A549 (cell line): Measurements from ENCODE around the gene PAPPA2. TPM values are rescaled to one million over a fixed set of nuclear protein-coding genes. Genes with fewer than 3 reads are reported as not detected.

Experiments used
- ATAC-seq, 2 experiments: fragments of 200-7000 bp in 1 of 2; fragments of >200 bp in 1 of 2; cut with Nextera tagmentation in 1 of 2; cut with Tn5 transposase in 1 of 2; 3 replicates each; pipeline versions ENCODE4 v1.8.0 to v1.9.1; 2018 to 2020; ENCODE audit warnings: mild to moderate bottlenecking in 1 of 2, moderate library complexity in 1 of 2
- CTCF ChIA-PET: fragments of 300-600 bp; sonication (Branson Sonifier 250); formaldehyde crosslinking; extraction: SDS; loops from one replicate; lab custom pipeline; 2021; ENCODE audit warnings: antibody characterized with exemption, inconsistent platforms; lab: Yijun Ruan, JAX
- POLR2A ChIA-PET: fragments of 350-600 bp; formaldehyde crosslinking; extraction: SDS; loops from one replicate; lab custom pipeline; 2021; ENCODE audit warnings: antibody characterized with exemption, inconsistent platforms; lab: Yijun Ruan, JAX
- DNase-seq, 2 experiments: peaks; one replicate each; pipeline versions ENCODE4 v3.0.0 to v3.0.0-alpha.2; 2011 to 2016; ENCODE audit warnings: low read depth in 1 of 2, low spot score in 1 of 2
- FAIRE-seq: peaks from 2 replicates; lab custom pipeline; 2011; peaks lifted over from hg19 to GRCh38; lab: Jason Lieb, UNC
- H3K27ac ChIP-seq, 2 experiments: fragments of >200 bp; sonication (Bioruptor Twin); formaldehyde crosslinking; 3 replicates each; pipeline ENCODE4 v1.5.1; 2016 to 2017
- H3K4me1 ChIP-seq: fragments of >200 bp; sonication (Bioruptor Twin); formaldehyde crosslinking; 3 replicates; pipeline ENCODE4 v1.6.1; 2016
- H3K4me2 ChIP-seq: fragments of >200 bp; sonication (Bioruptor Twin); formaldehyde crosslinking; 3 replicates; pipeline ENCODE4 v1.6.1; 2016
- H3K4me3 ChIP-seq: fragments of >200 bp; sonication (Bioruptor Twin); formaldehyde crosslinking; 3 replicates; pipeline ENCODE4 v1.5.1; 2016
- H3K9me3 ChIP-seq: fragments of >200 bp; sonication (Bioruptor Twin); formaldehyde crosslinking; 3 replicates; pipeline ENCODE4 v1.6.1; 2016
- BHLHE40 ChIP-seq: IDR thresholded peaks from 2 replicates; pipeline ENCODE4 v1.6.1; 2012; ENCODE audit warnings: low read depth, low read length, inconsistent platforms
- CBX2 ChIP-seq: fragments of 200-600 bp; sonication (generic); IDR thresholded peaks from 2 replicates; pipeline ENCODE4 v1.6.1; 2016; ENCODE audit warnings: low read depth, mild to moderate bottlenecking, borderline replicate concordance
- CHD4 ChIP-seq: fragments of 200-600 bp; sonication (generic); IDR thresholded peaks from 2 replicates; pipeline ENCODE4 v1.6.1; 2016; ENCODE audit warnings: antibody characterized with exemption, mild to moderate bottlenecking, borderline replicate concordance
- EHMT2 ChIP-seq: fragments of 200-600 bp; sonication (generic); IDR thresholded peaks from 2 replicates; pipeline ENCODE4 v1.6.1; 2016; ENCODE audit warnings: antibody characterized with exemption, low read depth, mild to moderate bottlenecking, moderate library complexity
- FOSB ChIP-seq: fragments of 250-450 bp; sonication (Bioruptor Pico); IDR thresholded peaks from 2 replicates; pipeline ENCODE4 v1.5.0; 2020; ENCODE audit warnings: mild to moderate bottlenecking, moderate library complexity
- FOSL2 ChIP-seq, 2 experiments: fragments of 450-650 bp in 1 of 2; fragments of >200 bp in 1 of 2; sonication (Bioruptor Twin) in 1 of 2; formaldehyde crosslinking; IDR thresholded peaks; 2 replicates each; pipeline versions ENCODE4 v1.5.0 to v1.6.1; 2016 to 2020; ENCODE audit warnings: mild to moderate bottlenecking in 1 of 2, moderate library complexity in 1 of 2
- GATA3 ChIP-seq: IDR thresholded peaks from 2 replicates; pipeline ENCODE4 v1.6.1; 2012; ENCODE audit warnings: borderline replicate concordance
- KDM5A ChIP-seq: fragments of 200-600 bp; sonication (generic); IDR thresholded peaks from 2 replicates; pipeline ENCODE4 v1.6.1; 2016; ENCODE audit warnings: antibody characterized with exemption, mild to moderate bottlenecking
- MAFK ChIP-seq: fragments of 450-650 bp; IDR thresholded peaks from 2 replicates; pipeline ENCODE4 v1.6.1; 2014; ENCODE audit not compliant: partially characterized antibody
- MAZ ChIP-seq: fragments of 150-350 bp; IDR thresholded peaks from 2 replicates; pipeline ENCODE4 v1.6.1; 2014; ENCODE audit warnings: antibody characterized with exemption, low read depth, low read length, borderline replicate concordance
- NFE2L2 ChIP-seq: fragments of 150-350 bp; conservative IDR thresholded peaks from 2 replicates; pipeline ENCODE4 v1.6.1; 2014; ENCODE audit warnings: low read length
- NPAS2 ChIP-seq: fragments of 250-450 bp; sonication (Bioruptor Pico); IDR thresholded peaks from 2 replicates; pipeline ENCODE4 v1.8.0; 2022; ENCODE audit warnings: mild to moderate bottlenecking, moderate library complexity, borderline replicate concordance
- NR3C1 ChIP-seq: fragments of >200 bp; sonication (Bioruptor Twin); formaldehyde crosslinking; IDR thresholded peaks from 3 replicates; pipeline ENCODE4 v1.6.1; 2017
- POLR2AphosphoS2 ChIP-seq: conservative IDR thresholded peaks from 2 replicates; pipeline ENCODE4 v1.6.1; 2012; ENCODE audit warnings: low read length, improper control_type of control experiment, inconsistent platforms
- RAD21 ChIP-seq, 2 experiments: fragments of >200 bp in 1 of 2; sonication (Bioruptor Twin) in 1 of 2; formaldehyde crosslinking in 1 of 2; IDR thresholded peaks in 1 of 2; conservative IDR thresholded peaks in 1 of 2; 2 replicates in 1 of 2; 3 replicates in 1 of 2; pipeline ENCODE4 v1.6.1; 2012 to 2018; ENCODE audit warnings: inconsistent platforms in 1 of 2
- RARB ChIP-seq: fragments of 250-450 bp; sonication (Bioruptor Pico); IDR thresholded peaks from 2 replicates; pipeline ENCODE4 v1.8.0; 2021; ENCODE audit warnings: mild to moderate bottlenecking, moderate library complexity
- RNF2 ChIP-seq: fragments of 200-600 bp; sonication (generic); IDR thresholded peaks from 2 replicates; pipeline ENCODE4 v1.6.1; 2016; ENCODE audit warnings: low read depth, mild to moderate bottlenecking, antibody characterized with exemption, moderate library complexity, borderline replicate concordance
- SMC3 ChIP-seq: fragments of >200 bp; sonication (Bioruptor Twin); formaldehyde crosslinking; IDR thresholded peaks from 3 replicates; pipeline ENCODE4 v1.6.1; 2018; ENCODE audit warnings: inconsistent platforms
- SREBF2 ChIP-seq: fragments of 450-650 bp; IDR thresholded peaks from 2 replicates; pipeline ENCODE4 v1.6.1; 2014; ENCODE audit warnings: mild to moderate bottlenecking, moderate library complexity
- TFCP2L1 ChIP-seq: fragments of 250-450 bp; sonication (Bioruptor Pico); IDR thresholded peaks from 2 replicates; pipeline ENCODE4 v1.5.0; 2021; ENCODE audit warnings: mild to moderate bottlenecking
- TP53 ChIP-seq: fragments of 250-450 bp; sonication (Bioruptor Pico); IDR thresholded peaks from 2 replicates; pipeline ENCODE4 v1.5.0; 2021; ENCODE audit warnings: mild to moderate bottlenecking, moderate library complexity
- ZFP36 ChIP-seq: fragments of 450-650 bp; IDR thresholded peaks from 2 replicates; pipeline ENCODE4 v1.6.1; 2014; ENCODE audit warnings: borderline replicate concordance; ENCODE audit not compliant: partially characterized antibody
- WGBS: methylation state at CpG from one replicate; pipeline ENCODE4 v1.1.6; 2017; ENCODE audit errors: missing lambda C conversion rate; 5-methylcytosine and 5-hydroxymethylcytosine counted together
- polyA plus RNA-seq, 4 experiments: library from polyadenylated mRNA; depleted of rRNA in 3 of 4; stranded (reverse); fragments of >200 nt; fragmentation: RNase III in 1 of 4; extraction: RNeasy Plus Mini Kit Qiagen cat#74134 plus additional on column Dnase treatment in 1 of 4; gene quantifications; 2 replicates in 3 of 4; 3 replicates in 1 of 4; pipeline ENCODE4 v1.2.3, GENCODE V29; 2011 to 2017
- TF ChIP-seq, protein P1 (sequence below): fragments of 250-450 bp; sonication (Bioruptor Pico); IDR thresholded peaks from 2 replicates; pipeline ENCODE4 v1.5.0; 2021; ENCODE audit warnings: mild to moderate bottlenecking, moderate library complexity, borderline replicate concordance
- TF ChIP-seq, protein P2 (sequence below): fragments of 250-450 bp; sonication (Bioruptor Pico); IDR thresholded peaks from 2 replicates; pipeline ENCODE4 v1.5.0; 2020; ENCODE audit warnings: low read depth, mild to moderate bottlenecking, moderate library complexity
- TF ChIP-seq, protein P3 (sequence below): fragments of 150-350 bp; IDR thresholded peaks from 2 replicates; pipeline ENCODE4 v1.6.1; 2014; ENCODE audit warnings: low read depth, mild to moderate bottlenecking, low read length
- TF ChIP-seq, protein P4 (sequence below): IDR thresholded peaks from 2 replicates; pipeline ENCODE4 v1.6.1; 2012
- TF ChIP-seq, protein P5 (sequence below): fragments of >200 bp; sonication (Bioruptor Twin); formaldehyde crosslinking; IDR thresholded peaks from 2 replicates; pipeline ENCODE4 v1.6.1; 2016
- TF ChIP-seq, protein P6 (sequence below): fragments of >200 bp; sonication (Bioruptor Twin); formaldehyde crosslinking; IDR thresholded peaks from 3 replicates; pipeline ENCODE4 v1.5.1; 2016

PAPPA2 gene
- polyA plus RNA-seq, 2 of the 4 experiments (the other 2 are of a cell fraction), result 0.03 to 0.72 TPM

DNA sequence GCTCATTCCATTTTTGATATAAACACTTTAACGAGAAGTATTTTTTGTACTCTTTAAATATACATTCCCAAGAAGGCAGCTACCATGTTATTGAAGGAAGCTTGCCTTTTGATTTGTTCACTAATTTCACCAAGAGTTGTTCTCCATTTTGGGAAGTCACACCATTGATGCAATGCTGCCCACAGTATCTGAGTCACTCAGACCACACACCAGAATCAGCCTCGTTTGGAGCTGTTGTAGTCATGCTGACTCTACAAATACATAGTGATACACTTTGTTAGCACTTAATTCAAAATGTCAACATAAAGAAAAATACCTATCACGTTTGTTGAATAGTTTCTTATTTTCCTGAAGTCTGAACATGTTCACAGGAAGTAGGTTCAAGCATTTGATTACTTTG lies 78.7 kb downstream of the PAPPA2 start:
- CTCF ChIA-PET, result interaction anchor here (1.1 kb wide), 1 partner anchor 18 kb away, joined by 5 read pairs; no protein-coding TSS in a partner anchor
- Histone ChIP-seq H3K4me2 (no peak overlapping the region), H3K27ac (no peak overlapping the region), H3K9me3 (no peaks in the 10 kb centered on the region), H3K4me3 (no peak overlapping the region), H3K4me1 (no peaks in the 10 kb centered on the region)
- no peak for FAIRE-seq
- WGBS, result 1% methylated on average over 3 of the region's 3 CpGs
- no peak for TF ChIP-seq FOSL2 (IDR thresholded peaks at IDR 0.05)
- TF ChIP-seq FOSL2 (CRISPR knock-in tag; IDR thresholded peaks at IDR 0.05), result no peak
- TF ChIP-seq, protein P1, sequence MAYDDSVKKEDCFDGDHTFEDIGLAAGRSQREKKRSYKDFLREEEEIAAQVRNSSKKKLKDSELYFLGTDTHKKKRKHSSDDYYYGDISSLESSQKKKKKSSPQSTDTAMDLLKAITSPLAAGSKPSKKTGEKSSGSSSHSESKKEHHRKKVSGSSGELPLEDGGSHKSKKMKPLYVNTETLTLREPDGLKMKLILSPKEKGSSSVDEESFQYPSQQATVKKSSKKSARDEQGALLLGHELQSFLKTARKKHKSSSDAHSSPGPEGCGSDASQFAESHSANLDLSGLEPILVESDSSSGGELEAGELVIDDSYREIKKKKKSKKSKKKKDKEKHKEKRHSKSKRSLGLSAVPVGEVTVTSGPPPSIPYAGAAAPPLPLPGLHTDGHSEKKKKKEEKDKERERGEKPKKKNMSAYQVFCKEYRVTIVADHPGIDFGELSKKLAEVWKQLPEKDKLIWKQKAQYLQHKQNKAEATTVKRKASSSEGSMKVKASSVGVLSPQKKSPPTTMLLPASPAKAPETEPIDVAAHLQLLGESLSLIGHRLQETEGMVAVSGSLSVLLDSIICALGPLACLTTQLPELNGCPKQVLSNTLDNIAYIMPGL, result no peak
- no peak for TF ChIP-seq CBX2
- TF ChIP-seq MAZ, result no peak
- no peak for TF ChIP-seq NFE2L2
- TF ChIP-seq, protein P2, sequence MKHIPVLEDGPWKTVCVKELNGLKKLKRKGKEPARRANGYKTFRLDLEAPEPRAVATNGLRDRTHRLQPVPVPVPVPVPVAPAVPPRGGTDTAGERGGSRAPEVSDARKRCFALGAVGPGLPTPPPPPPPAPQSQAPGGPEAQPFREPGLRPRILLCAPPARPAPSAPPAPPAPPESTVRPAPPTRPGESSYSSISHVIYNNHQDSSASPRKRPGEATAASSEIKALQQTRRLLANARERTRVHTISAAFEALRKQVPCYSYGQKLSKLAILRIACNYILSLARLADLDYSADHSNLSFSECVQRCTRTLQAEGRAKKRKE (CRISPR knock-in tag), result no peak
- no peak for TF ChIP-seq CHD4
- no peak for TF ChIP-seq SREBF2
- no peak for TF ChIP-seq POLR2AphosphoS2
- TF ChIP-seq RAD21 (conservative IDR thresholded peaks at IDR 0.05 in 1 of 2, IDR thresholded peaks at IDR 0.05 in 1 of 2), result no peak
- TF ChIP-seq TFCP2L1, result no peak
- TF ChIP-seq NR3C1, result no peak
- TF ChIP-seq TP53 (CRISPR knock-in tag), result no peak
- no peak for TF ChIP-seq GATA3
- TF ChIP-seq, protein P3, sequence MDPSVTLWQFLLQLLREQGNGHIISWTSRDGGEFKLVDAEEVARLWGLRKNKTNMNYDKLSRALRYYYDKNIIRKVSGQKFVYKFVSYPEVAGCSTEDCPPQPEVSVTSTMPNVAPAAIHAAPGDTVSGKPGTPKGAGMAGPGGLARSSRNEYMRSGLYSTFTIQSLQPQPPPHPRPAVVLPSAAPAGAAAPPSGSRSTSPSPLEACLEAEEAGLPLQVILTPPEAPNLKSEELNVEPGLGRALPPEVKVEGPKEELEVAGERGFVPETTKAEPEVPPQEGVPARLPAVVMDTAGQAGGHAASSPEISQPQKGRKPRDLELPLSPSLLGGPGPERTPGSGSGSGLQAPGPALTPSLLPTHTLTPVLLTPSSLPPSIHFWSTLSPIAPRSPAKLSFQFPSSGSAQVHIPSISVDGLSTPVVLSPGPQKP, result no peak
- no peak for ATAC-seq
- no peak for DNase-seq
- POLR2A ChIA-PET, result no interaction called here

DNA sequence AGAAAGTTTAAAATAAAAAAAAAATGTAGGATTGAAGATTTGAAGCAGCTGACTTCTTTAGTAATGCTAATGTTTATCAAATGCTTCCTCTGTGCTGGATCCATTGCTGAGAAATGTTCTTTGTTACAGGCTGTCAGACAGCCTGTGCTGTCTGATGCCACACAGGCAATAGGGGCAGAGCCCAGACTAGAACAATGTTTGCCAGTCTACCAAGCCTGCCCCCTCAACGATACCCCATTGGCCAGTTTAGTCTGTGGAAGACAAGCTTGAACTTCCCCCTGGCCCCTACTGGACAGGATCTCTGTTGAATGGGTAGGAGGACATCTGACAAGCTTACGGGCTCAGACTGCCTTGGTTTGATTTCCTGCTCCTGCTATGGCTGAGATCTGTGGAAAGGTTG lies 79.4 kb downstream of the PAPPA2 start:
- no peak overlapping the region for H3K4me2 ChIP-seq
- no peaks in the 10 kb centered on the region for H3K9me3 ChIP-seq
- 0% methylated on average over 2 of the region's 2 CpGs for whole genome bisulfite sequencing
- no peak for TF ChIP-seq KDM5A
- H3K4me1 ChIP-seq, result no peaks in the 10 kb centered on the region
- FAIRE-seq (no peak), DNase-seq (no peak), ATAC-seq (no peak)
- H3K4me3 ChIP-seq, result no peak overlapping the region
- ChIA-PET CTCF (interaction anchor here (0.9 kb wide), 1 partner anchor 17 kb away, joined by 3 read pairs; no protein-coding TSS in a partner anchor), POLR2A (no interaction called here)
- H3K27ac ChIP-seq, result no peak overlapping the region

DNA sequence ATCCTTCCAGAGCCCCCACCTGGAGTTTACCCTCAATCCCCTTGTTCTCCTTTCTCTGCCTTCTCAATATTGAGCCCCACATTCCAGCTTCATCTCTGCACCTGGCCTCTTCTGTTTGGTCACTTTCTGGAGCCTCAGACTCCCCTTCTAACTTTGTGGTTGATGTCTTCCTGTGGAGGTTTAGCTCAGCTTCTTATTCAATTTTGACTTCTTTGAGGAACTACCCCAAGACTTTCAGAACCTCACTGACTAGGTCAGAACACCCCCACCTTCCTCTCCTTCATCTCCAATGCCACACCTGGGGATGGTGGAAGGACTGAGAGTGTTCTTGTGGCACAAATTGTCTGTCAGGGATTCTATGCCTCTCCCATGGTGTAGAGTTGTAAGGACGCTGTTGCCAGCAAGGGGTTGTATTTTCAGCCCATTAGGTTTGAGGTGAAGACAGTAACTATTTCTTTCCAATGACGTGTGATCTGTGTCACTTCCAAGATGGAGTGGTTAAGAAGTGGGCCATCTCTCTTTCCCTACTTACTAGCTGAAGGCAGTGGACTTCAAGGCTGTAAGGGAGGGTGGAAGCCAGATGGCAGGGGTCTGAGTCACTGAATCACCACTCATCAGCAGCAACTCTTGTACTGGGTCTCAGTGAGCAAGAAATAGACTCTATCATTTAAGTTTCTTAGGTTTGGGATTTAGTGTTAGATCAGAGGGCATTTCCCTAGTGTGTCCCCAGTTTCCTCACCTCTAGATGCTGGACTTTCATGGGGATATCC lies 80.6 kb downstream of the PAPPA2 start:
- DNase-seq (no peak), ATAC-seq (no peak), FAIRE-seq (no peak)
- no peaks in the 10 kb centered on the region for H3K9me3 ChIP-seq
- H3K4me2 ChIP-seq, result no peak overlapping the region
- ChIA-PET CTCF (interaction anchor here (0.7 kb wide), 1 partner anchor 148 kb away, joined by 3 read pairs; no protein-coding TSS in a partner anchor), POLR2A (no interaction called here)
- H3K27ac ChIP-seq, result no peak overlapping the region
- 0% methylated on average over 2 of the region's 2 CpGs for WGBS
- no peak overlapping the region for H3K4me3 ChIP-seq
- H3K4me1 ChIP-seq, result no peaks in the 10 kb centered on the region
- no peak for TF ChIP-seq BHLHE40
- no peak for TF ChIP-seq MAZ
- TF ChIP-seq, protein P4, sequence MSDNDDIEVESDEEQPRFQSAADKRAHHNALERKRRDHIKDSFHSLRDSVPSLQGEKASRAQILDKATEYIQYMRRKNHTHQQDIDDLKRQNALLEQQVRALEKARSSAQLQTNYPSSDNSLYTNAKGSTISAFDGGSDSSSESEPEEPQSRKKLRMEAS, result no peak
- TF ChIP-seq SMC3, result no peak
- TF ChIP-seq SREBF2, result no peak
- TF ChIP-seq, protein P5, sequence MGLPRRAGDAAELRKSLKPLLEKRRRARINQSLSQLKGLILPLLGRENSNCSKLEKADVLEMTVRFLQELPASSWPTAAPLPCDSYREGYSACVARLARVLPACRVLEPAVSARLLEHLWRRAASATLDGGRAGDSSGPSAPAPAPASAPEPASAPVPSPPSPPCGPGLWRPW, result no peak
- TF ChIP-seq CHD4, result no peak
- TF ChIP-seq MAFK, result no peak
- no peak for TF ChIP-seq RARB (CRISPR knock-in tag)
- TF ChIP-seq EHMT2, result no peak
- TF ChIP-seq GATA3, result no peak
- no peak for TF ChIP-seq NPAS2 (CRISPR knock-in tag)
- TF ChIP-seq ZFP36, result no peak
- no peak for TF ChIP-seq FOSB (CRISPR knock-in tag)
- no peak for TF ChIP-seq RNF2
- TF ChIP-seq, protein P6, sequence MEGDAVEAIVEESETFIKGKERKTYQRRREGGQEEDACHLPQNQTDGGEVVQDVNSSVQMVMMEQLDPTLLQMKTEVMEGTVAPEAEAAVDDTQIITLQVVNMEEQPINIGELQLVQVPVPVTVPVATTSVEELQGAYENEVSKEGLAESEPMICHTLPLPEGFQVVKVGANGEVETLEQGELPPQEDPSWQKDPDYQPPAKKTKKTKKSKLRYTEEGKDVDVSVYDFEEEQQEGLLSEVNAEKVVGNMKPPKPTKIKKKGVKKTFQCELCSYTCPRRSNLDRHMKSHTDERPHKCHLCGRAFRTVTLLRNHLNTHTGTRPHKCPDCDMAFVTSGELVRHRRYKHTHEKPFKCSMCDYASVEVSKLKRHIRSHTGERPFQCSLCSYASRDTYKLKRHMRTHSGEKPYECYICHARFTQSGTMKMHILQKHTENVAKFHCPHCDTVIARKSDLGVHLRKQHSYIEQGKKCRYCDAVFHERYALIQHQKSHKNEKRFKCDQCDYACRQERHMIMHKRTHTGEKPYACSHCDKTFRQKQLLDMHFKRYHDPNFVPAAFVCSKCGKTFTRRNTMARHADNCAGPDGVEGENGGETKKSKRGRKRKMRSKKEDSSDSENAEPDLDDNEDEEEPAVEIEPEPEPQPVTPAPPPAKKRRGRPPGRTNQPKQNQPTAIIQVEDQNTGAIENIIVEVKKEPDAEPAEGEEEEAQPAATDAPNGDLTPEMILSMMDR, result no peak
